Stimulated activated CD4-positive, alpha-beta T cell treated with anti-CD3 and anti-CD28 coated beads, Interleukin-4, amount 100 ng/mL, for 4 hours (primary cell): Measurements from ENCODE around the gene C16orf78.
"Not testable (repeated sequence)": the region's sequence is repeated elsewhere in the genome, so short reads cannot be mapped to it uniquely, and the experiment has no call there.

Source experiments
- DNase-seq, 2 experiments: peaks; one replicate each; pipeline ENCODE4 v3.0.0-alpha.2; 2020

C16orf78 gene

GRCh38 chr16:49350265-49351095, 23.1 kb upstream of the C16orf78 start:
- DNase-seq: peak in 1 of 2 experiments; percentile 43

DNA sequence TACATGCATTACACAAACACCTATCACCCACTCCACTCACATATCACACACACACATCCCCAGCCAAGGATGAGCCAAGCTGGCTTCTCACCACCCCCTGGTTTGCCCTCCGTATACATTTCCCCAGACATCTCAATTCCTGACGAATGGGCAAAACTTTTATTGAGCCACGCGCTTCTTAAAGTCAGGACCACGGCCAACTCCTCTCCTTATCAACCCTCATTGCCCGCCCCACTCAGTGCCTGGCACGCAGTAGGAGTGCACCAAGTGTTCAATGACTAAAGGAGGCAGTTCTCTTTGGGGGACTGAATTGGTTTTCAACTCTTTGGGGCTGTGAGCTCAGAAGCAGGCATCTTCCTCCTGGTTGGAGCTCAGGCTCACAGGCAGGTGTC, 22.5 kb upstream of the C16orf78 start:
- DNase-seq: no peak

DNA sequence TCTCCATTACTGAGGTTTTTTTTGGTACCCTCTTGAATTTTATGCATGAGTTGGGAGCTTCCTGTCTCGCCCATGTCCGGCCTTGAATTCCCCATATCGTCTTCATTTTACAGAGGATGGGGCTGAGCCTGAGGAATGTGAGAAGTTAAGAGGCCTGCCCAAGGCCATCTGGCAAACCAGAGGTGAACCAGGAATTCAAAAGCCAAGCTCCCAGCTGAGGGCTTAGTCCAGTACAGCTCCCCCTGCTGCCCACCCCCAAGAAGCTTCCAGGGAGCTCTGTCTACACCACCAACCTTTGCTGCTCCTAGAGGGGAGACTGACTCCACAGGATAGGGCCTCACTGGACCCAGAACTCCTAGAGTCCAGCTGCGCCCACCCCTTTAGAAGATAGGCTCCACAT, 20.7 kb upstream of the C16orf78 start:
- DNase-seq: no peak

GRCh38 chr16:49353680-49354079, 19.9 kb upstream of the C16orf78 start:
- no peak for DNase-seq

DNA sequence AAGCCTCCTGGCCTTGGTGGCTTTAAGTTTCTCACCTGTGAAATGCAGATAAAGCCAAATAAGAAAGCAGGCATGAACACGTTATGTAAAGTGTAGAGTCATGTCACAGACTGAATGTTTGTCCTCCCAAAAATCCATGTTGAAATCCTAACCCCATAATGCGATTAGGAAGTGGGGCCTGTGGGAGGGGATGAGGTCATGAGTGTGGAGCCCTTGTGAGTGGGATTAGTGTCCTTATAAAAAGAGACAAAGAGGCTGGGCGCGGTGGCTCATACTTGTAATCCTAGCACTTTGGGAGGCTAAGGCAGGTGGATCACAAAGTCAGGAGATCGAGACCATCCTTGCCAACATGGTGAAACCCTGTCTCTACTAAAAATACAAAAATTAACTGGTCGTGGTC, 19.5 kb upstream of the C16orf78 start:
- DNase-seq: no peak

DNA sequence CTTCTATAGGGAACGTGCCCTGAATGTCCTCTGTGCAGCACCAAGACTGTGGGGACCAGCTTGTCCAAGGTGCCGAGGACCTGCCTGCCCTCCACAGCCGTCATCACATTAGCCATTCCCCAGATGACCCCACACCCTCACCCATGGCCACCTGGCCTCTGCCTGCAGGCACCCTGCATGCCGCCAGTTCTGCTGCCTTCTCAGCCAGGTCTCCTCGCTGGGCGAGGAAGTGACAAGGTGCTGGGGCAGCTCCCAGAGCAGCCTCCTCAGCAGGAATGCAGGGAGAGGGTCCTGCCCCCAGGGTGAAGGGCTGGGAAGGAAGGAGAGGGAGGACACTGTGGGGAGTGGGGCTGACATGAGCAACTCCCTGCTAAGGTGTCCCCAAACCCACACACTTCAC, 18.6 kb upstream of the C16orf78 start:
- DNase-seq: no peak

GRCh38 chr16:49355933-49356665, 17.5 kb upstream of the C16orf78 start:
- no peak for DNase-seq

DNA sequence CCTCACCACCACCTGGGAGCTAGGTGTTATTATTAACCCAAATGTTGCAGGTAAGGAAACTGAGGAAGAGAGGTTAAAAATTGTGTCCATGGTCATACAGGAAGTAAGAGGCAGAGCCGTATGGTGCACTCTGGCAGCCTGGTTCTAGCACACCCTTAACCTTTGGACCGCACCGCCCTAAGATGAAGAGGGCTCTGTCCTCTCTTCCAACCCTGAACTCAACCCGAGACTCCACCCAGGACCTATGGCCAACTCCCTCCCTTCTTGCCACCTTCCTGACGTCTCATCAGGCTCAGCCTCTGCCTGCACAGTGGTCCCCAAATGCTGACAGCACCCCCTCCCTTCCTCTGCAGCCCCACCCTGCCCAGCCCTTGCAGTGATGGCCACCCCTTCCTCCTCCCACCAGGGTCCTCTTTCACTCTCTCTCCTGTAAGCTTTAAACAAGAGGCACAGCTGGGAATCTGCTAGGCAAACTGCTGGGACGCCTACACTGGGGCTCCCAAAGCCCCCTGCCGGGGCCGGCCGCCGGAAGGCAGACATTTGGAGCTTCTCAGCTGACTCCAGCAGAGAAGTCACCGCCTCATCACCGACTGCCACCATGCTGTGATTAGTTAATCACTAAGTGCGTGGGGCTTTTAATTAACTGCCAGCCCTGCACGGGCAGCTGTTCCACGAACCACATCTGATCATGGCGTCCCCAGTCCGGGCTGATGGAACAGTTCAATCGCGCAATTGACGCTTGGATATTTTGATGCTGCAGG, 16.7 kb upstream of the C16orf78 start:
- no peak for DNase-seq

GRCh38 chr16:49359591-49359990, 14.0 kb upstream of the C16orf78 start:
- no peak for DNase-seq

DNA sequence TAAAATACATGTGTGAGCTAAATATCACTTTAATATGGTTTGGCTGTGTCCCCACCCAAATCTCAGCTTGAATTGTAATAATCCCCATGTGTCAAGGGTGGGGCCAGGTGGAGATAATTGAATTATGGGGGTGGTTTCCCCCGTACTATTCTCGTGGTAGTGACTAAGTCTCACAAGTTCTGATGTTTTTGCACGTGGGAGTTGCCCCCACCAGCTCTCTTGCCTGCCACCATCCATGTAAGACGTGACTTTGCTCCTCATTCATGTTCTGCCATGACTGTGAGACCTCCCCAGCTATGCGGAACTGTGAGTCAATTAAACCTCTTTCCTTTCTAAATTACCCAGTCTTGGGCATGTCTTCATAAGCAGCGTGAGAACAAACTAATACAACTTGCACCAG, 11.9 kb upstream of the C16orf78 start:
- not testable (repeated sequence) for DNase-seq

- DNase-seq: no peak
Measured at GRCh38 chr16:49362230-49362629, 11.4 kb upstream of the C16orf78 start.

GRCh38 chr16:49365711-49366509, 7.7 kb upstream of the C16orf78 start:
- DNase-seq: no peak

- no peak for DNase-seq
Measured at GRCh38 chr16:49366669-49367068, 6.9 kb upstream of the C16orf78 start.

DNA sequence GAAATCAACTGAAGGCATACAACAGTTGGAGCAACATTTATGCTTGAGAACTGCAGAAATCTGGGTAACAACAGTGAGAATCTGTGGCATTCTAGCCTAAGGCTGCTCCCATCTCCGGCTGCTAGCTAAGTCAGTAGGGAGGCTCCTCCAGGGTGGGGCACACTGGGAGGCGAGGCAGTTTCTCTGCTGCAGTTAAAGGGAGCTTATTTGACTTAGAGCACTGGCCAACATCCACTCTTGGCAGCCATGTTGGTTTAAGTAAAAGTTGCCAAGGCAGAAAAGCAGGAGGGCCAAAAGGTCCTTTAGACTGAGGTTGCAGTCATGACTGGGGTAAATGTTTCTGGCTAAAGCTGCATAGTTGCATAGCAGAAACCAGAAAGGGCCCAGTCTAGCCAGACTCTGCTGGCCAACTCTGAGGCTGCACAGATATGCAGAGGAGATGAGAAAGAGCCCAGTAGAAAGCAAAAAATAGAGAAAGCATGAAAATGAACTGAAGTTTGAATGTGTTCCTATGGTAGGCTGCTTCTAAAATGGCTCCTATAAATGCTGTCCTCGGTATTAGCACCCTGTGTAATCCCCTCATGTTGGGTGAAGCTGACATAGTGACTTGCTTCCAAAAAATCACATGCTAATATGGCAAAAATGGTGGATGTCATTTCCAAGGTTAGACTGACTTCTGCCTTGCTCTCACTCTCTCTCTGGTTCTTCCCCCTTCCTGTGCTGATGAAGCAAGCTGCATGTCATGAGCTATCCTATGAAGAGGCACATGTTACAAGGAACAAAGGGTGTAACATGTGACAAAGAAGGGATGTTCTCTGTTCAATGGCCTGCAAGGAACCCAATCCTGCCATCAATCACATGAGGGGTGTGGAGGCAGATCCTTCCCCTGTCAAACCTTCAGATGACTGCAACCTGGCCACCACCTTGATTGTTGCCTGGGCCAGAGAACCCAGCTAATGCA, 3.7 kb upstream of the C16orf78 start:
- no peak for DNase-seq

DNA sequence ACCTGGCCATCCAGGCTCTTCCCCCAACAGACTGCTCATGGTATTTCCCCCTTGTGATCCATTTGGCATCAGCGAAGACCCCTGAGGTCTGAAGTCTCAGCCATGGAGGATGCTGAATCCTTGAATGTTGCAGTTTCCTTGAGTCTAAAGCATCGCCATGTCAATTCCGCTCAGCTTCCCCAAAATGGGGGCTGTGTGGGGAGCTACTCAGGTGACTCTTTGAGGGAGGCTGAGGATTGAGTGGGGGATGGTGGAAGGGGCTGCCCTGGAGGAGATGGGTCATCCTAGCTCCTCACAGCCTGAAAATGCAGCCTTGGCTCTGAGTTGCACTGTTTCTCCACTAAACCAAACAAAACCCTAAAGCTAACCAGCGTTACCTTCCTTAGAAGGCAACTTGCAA, 2.6 kb downstream of the C16orf78 start:
- DNase-seq: no peak

DNA sequence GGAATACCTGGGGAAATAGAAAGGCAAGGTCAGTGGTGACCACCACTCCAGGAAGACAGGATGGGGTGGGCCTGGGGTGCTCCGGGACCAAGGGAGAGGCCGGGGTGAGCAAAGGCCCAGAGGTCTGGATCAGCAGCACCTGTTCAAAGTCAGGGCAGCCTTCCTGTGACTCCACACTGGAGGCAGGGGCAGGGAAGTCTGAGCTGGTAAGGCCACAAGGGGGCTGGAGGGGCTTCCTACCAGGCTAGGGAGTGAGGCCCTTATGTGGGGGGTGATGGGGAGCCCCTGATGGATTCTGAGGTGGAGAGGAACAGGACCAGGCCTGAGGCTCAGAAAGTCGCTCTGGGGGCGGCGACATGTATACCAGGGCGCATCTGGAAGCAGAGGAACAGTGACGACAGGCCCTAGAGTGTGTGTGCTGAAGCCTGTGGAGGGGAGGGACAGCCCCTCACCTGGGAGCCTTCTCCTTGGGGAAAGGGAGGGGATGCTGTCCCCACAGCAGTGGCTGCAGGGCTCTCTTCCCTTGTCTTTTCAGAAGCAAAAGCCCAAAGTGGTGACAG, 3.7 kb downstream of the C16orf78 start:
- DNase-seq: no peak

DNA sequence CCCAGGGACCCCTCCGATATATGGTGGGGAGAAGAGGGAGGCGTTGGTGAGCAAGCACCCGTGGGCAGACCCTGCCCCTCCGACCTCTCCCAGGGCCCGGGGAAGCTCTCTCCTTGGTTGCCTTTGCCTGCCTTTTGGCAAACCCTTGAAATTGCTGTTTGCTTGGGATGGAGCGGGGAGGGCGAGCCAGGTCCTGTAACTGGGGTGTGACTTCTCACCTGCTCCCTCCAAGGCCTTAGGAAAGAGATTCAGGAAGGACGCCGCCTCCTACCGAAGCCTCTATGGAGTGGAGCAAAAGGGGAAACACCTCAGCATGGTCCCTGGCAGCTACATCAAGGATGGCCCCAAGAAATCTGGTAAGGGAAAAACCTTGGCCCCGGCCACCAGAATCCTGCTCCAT, 4.6 kb downstream of the C16orf78 start:
- DNase-seq: no peak

GRCh38 chr16:49378816-49379215, 5.2 kb downstream of the C16orf78 start:
- no peak for DNase-seq

- no peak for DNase-seq
Measured at GRCh38 chr16:49382916-49383315, 9.3 kb downstream of the C16orf78 start.

DNA sequence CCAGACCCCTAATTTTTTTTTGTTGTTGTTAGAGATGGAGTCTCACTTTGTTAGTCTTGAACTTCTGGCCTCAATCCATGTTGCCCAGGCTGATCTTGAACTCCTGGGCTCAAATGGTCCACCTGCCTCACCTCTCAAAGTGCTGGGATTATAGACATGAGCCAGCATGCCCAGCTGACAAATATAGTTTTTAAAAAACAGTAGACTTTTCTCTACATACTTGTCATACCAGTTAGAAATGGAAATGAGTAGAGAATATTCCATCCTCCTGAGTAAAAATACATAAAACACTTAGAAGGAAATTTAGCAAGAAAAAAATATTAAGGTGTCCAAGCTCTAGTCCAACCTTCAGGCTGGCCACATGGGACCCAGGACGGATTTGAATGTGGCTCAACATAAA, 21.4 kb downstream of the C16orf78 start:
- DNase-seq: no peak

DNA sequence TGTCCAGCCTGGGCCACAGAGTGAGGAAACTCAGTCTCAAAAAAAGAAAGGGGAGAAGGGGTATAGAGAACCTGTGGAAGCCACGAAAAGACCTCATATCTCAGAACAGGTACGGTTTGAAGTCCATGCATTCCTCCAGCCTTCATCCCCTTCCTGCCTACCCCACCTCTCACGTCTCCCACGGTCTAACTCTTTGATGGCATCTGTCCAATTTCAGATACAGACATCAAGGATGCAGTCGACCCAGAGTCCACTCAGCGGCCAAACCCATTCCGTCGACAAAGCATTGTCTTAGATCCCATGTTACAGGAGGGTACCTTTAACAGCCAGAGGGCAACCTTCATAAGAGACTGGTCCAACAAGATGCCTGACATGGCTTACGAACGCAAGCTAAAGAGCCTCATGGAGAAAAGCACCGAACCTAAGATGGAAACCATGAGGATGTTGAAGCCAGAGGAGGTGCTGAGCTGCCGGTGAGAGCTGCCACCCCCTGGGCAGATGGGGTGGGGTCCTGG, 22.7 kb downstream of the C16orf78 start:
- no peak for DNase-seq
